ENCODE data around the gene CSDE1. TPM values are rescaled to one million over a fixed set of nuclear protein-coding genes. Genes with fewer than 3 reads are reported as not detected.

Gene CSDE1
- total and polyA plus RNA-seq, 3 donors from 2014 or later, result 354 to 495 (median 488) TPM

DNA sequence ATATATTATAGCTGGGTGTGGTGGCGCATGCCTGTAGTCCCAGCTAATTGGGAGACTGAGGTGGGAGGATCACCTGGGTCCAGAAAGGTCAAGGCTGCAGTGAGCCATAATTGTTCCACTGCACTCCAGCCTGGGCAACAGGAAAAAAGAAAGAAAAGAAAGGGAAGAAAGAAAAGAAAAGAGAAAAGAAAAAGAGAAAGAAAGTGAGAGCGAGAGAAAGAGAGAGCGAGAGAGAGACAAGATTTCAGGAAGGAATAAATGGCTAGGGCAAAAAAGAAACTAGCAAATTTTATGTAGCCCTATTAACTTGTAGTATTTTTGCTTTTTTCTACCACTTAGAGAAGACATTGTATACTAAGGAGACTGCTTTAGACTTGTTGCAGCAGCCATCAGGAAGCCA lies 47.4 kb downstream of the CSDE1 start:
- Histone ChIP-seq H3K36me3 (ENCODE audit: low read depth, missing control alignments) (no peaks in the 10 kb centered on the region), H3K27ac (no peak overlapping the region), H3K9me3 (no peaks in the 10 kb centered on the region), H3K4me3 (no peak overlapping the region), H3K27me3 (no peaks in the 10 kb centered on the region), H3K4me1 (peaks cover 4% of the 10 kb centered on the region)
- TF ChIP-seq, protein P1, sequence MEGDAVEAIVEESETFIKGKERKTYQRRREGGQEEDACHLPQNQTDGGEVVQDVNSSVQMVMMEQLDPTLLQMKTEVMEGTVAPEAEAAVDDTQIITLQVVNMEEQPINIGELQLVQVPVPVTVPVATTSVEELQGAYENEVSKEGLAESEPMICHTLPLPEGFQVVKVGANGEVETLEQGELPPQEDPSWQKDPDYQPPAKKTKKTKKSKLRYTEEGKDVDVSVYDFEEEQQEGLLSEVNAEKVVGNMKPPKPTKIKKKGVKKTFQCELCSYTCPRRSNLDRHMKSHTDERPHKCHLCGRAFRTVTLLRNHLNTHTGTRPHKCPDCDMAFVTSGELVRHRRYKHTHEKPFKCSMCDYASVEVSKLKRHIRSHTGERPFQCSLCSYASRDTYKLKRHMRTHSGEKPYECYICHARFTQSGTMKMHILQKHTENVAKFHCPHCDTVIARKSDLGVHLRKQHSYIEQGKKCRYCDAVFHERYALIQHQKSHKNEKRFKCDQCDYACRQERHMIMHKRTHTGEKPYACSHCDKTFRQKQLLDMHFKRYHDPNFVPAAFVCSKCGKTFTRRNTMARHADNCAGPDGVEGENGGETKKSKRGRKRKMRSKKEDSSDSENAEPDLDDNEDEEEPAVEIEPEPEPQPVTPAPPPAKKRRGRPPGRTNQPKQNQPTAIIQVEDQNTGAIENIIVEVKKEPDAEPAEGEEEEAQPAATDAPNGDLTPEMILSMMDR (IDR thresholded peaks at IDR 0.05), result no peak
- TF ChIP-seq POLR2A (IDR thresholded peaks at IDR 0.05), result no peak
- no peak for DNase-seq
- intact Hi-C loops (cut with DNase I; ENCODE audit: low total_unique reads), result no loop called here
- WGBS, 2 donors, result 95 to 96% methylated on average over 3 of the region's 3 CpGs

DNA sequence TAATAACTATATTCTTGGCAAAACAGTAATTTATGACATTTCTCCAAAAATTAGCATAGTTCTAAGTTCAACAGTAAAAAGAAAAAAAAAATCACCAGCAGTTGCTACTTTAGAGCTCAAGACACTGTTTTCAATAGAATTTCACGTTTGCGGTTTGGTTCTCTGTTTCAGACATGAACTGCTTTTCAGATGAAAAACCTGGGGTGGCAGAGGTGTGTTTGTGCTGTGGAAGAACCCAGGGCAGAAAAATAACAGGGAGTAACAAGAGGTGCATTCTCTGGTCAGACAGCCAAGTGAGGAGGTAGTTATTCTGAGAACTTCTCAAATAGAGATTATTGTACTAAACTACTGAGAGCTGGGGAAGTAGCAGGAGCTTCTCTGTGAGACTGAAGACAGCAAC lies 50.2 kb downstream of the CSDE1 start:
- Histone ChIP-seq H3K4me3 (no peak overlapping the region), H3K9me3 (no peaks in the 10 kb centered on the region), H3K27me3 (no peaks in the 10 kb centered on the region), H3K36me3 (ENCODE audit: low read depth, missing control alignments) (no peaks in the 10 kb centered on the region), H3K4me1 (no peaks in the 10 kb centered on the region), H3K27ac (no peak overlapping the region)
- intact Hi-C loops (cut with DNase I; ENCODE audit: low total_unique reads), result no loop called here
- DNase-seq, result no peak
- WGBS, 2 donors, result 83 to 94% methylated on average over 2 of the region's 2 CpGs
- TF ChIP-seq, protein P1 (IDR thresholded peaks at IDR 0.05), result no peak
- no peak for TF ChIP-seq POLR2A (IDR thresholded peaks at IDR 0.05)

DNA sequence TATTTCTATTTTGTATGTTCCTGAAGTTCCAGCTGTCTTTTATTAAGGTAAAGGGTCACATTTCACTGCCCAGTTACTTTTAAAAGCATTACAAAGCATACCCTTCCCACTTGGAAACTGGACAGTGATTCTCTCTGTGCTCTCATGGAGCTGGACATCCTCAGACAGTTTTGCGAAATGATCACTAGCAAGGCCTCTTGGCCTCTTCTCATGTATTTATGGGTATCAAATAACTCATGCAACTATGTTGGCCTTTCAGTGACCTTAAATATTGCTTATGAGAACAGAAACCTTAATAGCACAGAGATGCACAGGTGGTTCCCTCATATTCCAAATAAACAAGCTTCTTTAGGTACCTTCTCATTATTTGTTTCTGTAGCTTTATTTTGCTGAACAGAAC lies 54.5 kb downstream of the CSDE1 start:
- Histone ChIP-seq H3K27ac (no peak overlapping the region), H3K4me1 (no peaks in the 10 kb centered on the region), H3K4me3 (no peak overlapping the region), H3K9me3 (no peaks in the 10 kb centered on the region), H3K36me3 (ENCODE audit: low read depth, missing control alignments) (no peaks in the 10 kb centered on the region), H3K27me3 (no peaks in the 10 kb centered on the region)
- DNase-seq, result no peak
- TF ChIP-seq, protein P1 (IDR thresholded peaks at IDR 0.05), result no peak
- no peak for TF ChIP-seq POLR2A (IDR thresholded peaks at IDR 0.05)
- WGBS, 2 donors, result 80 to 88% methylated on average over 1 of the region's 1 CpG
- intact Hi-C loops (cut with DNase I; ENCODE audit: low total_unique reads), result no loop called here

DNA sequence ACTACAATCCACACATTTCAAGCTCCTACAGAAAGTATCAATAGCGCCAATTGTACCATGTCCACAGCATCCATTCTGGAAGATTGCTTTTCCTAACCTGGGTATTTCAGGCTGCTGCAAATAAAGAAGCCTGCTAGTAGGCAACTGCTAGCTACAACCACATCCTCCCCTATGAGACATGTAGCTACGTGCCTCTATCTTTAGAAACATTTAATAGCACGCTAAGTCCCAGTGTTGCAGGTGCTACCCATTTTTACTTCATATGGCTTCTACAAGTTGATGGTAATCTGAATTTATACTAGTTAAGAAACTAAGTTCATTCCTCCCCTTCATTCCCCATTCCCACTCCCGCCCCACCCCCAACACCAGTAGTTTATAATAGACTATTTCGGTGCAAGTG lies 55.0 kb downstream of the CSDE1 start:
- TF ChIP-seq POLR2A (IDR thresholded peaks at IDR 0.05), result no peak
- TF ChIP-seq, protein P1 (IDR thresholded peaks at IDR 0.05), result no peak
- intact Hi-C loops (cut with DNase I; ENCODE audit: low total_unique reads), result no loop called here
- no peak overlapping the region for H3K27ac ChIP-seq
- no peaks in the 10 kb centered on the region for H3K27me3 ChIP-seq
- no peaks in the 10 kb centered on the region for H3K36me3 ChIP-seq (ENCODE audit: low read depth, missing control alignments)
- H3K4me1 ChIP-seq, result no peaks in the 10 kb centered on the region
- H3K9me3 ChIP-seq, result no peaks in the 10 kb centered on the region
- no peak overlapping the region for H3K4me3 ChIP-seq
- DNase-seq, result no peak
- 85 to 87% methylated on average over 5 of the region's 5 CpGs for WGBS, 2 donors

DNA sequence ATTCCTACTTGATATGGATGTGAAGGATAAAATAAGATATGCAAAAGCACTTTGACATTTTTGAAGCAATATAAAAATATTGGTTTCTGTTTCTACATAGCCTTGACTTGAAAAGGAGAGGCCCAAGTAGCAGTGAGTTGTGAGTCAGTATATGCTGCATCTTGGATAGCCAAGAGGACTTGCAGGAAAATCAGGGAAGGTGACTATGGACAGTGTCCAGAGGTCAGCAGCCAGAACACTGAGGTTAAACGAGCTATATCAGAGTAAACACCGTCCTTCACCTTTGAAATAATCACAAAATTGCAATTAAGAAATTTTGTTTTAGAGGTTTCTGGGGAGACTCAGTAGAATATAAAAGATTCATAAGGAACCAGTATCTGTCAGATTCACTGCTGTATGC lies 55.9 kb downstream of the CSDE1 start:
- intact Hi-C loops (cut with DNase I; ENCODE audit: low total_unique reads), result no loop called here
- Histone ChIP-seq H3K9me3 (no peaks in the 10 kb centered on the region), H3K36me3 (ENCODE audit: low read depth, missing control alignments) (no peaks in the 10 kb centered on the region), H3K27ac (no peak overlapping the region), H3K27me3 (no peaks in the 10 kb centered on the region), H3K4me3 (no peak overlapping the region), H3K4me1 (no peaks in the 10 kb centered on the region)
- DNase-seq, result no peak
- TF ChIP-seq, protein P1 (IDR thresholded peaks at IDR 0.05), result no peak
- no peak for TF ChIP-seq POLR2A (IDR thresholded peaks at IDR 0.05)
- WGBS, 2 donors, result 57% methylated on average over 2 of the region's 2 CpGs
